GM18508 (cell line): ENCODE measurements around the gene ZNF91.
"Not testable (repeated sequence)": the region's sequence is repeated elsewhere in the genome, so short reads cannot be mapped to it uniquely, and the experiment has no call there.

Source experiments
- ATAC-seq: cut with Tn5 transposase; IDR thresholded peaks from one replicate; pipeline ENCODE4 v1.9.1; 2021; ENCODE audit warnings: moderate number of reproducible peaks; ENCODE audit not compliant: insufficient read depth, unreplicated experiment

ZNF91 gene

DNA sequence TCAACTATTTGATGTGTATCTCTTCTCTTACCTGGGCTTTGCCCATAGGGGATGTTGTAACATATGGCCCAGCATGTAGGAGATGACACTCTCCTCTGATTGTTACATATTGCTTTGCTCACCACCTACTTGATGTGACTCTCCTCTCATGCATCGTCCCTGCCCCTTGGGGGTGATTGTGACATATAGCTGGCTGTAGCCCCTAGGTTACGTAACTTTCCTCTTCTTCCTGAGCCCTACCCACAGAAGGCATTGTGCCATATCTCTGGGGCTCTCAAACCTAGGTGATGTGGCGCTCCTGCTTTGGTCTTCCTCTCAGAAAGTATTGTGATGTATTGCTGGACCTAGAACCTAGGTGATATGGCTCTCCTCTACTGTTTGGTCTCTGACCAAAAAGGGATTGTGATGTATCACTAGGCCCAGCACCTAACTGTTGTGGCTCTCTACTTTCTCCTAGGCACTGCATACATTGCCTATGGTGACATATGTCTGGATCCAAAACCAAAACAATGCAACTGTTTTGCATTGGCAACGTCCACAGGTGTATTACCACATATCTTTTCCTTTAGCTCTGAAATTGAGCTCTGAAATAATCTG lies 73.2 kb downstream of the ZNF91 start:
- no peak for ATAC-seq

DNA sequence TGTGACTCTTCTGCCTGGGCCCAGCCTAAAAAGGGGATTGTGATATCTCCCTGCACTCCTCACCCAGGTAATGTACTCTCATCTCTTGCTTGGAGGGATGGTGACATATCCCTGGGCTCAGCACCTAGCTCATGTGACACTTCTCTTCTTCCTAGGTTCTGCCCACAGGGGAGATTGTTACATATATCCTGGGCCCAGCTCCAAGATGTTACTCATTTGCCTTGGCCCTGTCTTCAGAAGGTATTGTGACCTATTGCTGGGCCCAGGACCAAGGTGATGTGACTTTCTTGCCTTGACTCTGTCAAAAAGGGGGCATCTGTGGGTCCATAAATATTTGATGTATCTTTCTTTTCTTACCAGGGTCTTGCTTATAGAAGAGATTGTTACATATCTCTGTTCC lies 73.9 kb downstream of the ZNF91 start:
- not testable (repeated sequence) for ATAC-seq

- ATAC-seq, result not testable (repeated sequence)
Observed at GRCh38 chr19:23319571-23319970, 75.7 kb downstream of the ZNF91 start.

GRCh38 chr19:23318941-23319340 lies 76.3 kb downstream of the ZNF91 start:
- not testable (repeated sequence) for ATAC-seq

DNA sequence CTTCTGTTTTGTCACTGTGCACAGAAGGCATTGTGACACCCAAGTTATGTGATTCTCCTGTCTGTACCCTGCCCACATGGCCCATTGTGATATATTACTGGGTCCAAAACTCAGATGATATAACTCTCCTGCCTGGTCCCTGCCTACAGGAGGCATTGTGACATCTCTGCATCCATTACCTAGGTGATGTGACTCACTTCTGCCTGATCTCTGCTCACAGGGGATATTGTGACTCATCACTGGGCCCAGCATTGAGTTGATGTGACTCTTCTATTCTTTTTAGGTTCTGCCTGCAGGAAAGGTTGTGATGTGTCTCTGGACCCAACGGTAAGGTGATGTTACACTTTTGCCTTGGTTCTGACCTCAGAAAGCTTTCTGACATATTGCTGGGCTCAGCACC lies 77.1 kb downstream of the ZNF91 start:
- no peak for ATAC-seq

GRCh38 chr19:23315286-23315685 lies 80.0 kb downstream of the ZNF91 start:
- ATAC-seq, result no peak

GRCh38 chr19:23314505-23315251 lies 80.6 kb downstream of the ZNF91 start:
- ATAC-seq, result no peak

GRCh38 chr19:23313196-23313595 lies 82.1 kb downstream of the ZNF91 start:
- ATAC-seq, result no peak

DNA sequence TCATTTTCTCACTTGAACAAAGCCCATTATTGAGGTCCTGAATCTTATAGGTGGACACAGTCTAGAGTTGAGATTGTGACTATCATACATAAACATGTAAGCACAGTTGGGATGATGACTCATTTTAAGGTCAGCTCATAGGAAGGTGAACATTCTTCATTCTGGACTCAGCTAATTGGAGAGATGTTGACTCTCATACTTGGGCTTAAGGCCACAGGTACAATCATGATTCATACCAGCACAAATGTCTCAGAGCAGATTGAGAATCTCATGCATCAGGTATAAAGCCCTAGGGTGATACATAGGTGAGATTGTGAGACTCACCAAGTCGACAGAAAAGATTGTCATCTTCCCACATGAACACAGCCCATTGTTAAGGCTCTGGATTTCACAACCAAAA lies 82.8 kb downstream of the ZNF91 start:
- ATAC-seq, result no peak

GRCh38 chr19:23311551-23311950 lies 83.7 kb downstream of the ZNF91 start:
- no peak for ATAC-seq

GRCh38 chr19:23310729-23311211 lies 84.5 kb downstream of the ZNF91 start:
- ATAC-seq, result no peak

- no peak for ATAC-seq
Observed at GRCh38 chr19:23309926-23310325, 85.3 kb downstream of the ZNF91 start.

DNA sequence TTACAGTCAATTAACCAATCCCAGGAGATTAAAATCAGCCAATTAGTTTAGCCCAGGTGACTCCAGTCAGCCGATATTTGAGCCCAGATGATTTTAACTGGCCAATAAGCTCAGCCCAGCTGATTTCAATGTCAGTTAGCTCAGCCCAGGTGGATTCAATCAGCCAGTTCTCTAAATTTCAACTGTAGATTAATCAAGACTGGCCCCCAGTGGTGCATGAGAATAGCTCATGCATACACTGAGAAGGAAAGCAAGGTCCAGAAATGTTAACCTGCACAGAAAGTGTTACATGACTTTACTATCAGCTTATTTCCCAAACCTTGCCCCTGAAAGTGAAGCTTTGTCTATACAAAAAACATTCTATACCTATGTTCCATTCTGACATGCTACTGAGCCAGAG lies 89.7 kb downstream of the ZNF91 start:
- no peak for ATAC-seq

DNA sequence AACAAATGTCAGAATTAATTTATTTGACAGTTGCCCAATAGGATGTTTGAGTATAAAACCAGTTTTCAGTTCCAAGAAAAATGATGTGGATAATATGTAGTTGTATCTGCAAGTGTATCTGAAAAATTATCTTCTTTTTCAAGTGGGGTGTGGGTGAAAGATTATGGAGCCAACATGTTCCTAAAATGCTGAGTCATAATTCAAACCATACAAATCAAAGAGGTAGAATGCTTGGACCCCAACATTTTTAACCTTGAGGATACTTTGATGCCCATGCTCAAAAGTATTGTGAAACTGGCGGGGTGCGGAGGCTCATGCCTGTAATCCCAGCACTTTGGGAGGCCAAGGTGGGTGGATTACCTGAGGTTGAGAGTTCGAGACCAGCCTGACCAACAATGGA lies 91.0 kb downstream of the ZNF91 start:
- ATAC-seq, result no peak

GRCh38 chr19:23294141-23294540 lies 101.1 kb downstream of the ZNF91 start:
- no peak for ATAC-seq

DNA sequence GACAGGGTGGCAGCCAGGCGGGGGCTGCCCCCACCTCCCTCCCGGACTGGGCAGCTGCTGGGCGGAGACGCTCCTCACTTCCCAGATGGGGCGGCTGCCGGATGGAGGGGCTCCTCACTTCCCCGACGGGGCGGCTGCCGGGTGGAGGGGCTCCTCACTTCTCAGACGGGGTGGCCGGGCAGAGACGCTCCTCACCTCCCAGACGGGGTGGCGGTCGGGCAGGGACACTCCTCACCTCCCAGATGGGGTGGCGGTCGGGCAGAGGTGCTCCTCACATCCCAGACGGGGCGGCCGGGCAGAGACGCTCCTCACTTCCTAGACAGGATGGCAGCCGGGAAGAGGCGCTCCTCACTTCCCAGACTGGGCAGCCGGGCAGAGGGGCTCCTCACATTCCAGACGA lies 105.3 kb downstream of the ZNF91 start:
- ATAC-seq, result not testable (repeated sequence)
